Uterus (tissue), 4 donors: Measurements from ENCODE around the gene STAT4. TPM values are rescaled to one million over a fixed set of nuclear protein-coding genes. Genes with fewer than 3 reads are reported as not detected.

Source experiments
- DNase-seq, 2 donors: peaks; one replicate each; pipeline ENCODE4 v3.0.0-alpha.2; 2019 to 2020
- H3K27ac ChIP-seq, 2 donors: fragments of 200-600 bp; sonication (generic); 1 replicate in 1 of 2; 2 replicates in 1 of 2; pipeline ENCODE4 v1.5.1; 2016 to 2018
- H3K27me3 ChIP-seq, 2 donors: fragments of 200-600 bp; sonication (generic); one replicate each; pipeline ENCODE4 v1.5.1; 2018 to 2019; ENCODE audit warnings: control low read depth in 1 of 2
- H3K36me3 ChIP-seq, 2 donors: fragments of 200-600 bp; sonication (generic); one replicate each; pipeline ENCODE4 v1.5.1; 2019; ENCODE audit warnings: control low read depth in 1 of 2
- H3K4me1 ChIP-seq, 2 donors: fragments of 200-600 bp; sonication (generic); one replicate each; pipeline ENCODE4 v1.5.1; 2018 to 2019; ENCODE audit warnings: control low read depth in 1 of 2
- H3K4me3 ChIP-seq, 2 donors: fragments of 200-600 bp; sonication (generic); 1 replicate in 1 of 2; 2 replicates in 1 of 2; pipeline ENCODE4 v1.5.1; 2018 to 2019; ENCODE audit warnings: mild to moderate bottlenecking in 1 of 2
- H3K9me3 ChIP-seq, 2 donors: fragments of 200-600 bp; sonication (generic); one replicate each; pipeline ENCODE4 v1.5.1; 2019; ENCODE audit warnings: control low read depth in 1 of 2
- CTCF ChIP-seq, 4 experiments: fragments of 200-600 bp in 2 of 4; fragments of 450-650 bp in 2 of 4; sonication (generic) in 2 of 4; IDR thresholded peaks; one replicate each; pipeline ENCODE4 v1.5.1; 2016 to 2019; ENCODE audit warnings: antibody characterized with exemption in 4 of 4, mild to moderate bottlenecking in 2 of 4, moderate library complexity in 1 of 4
- POLR2A ChIP-seq, 2 donors: fragments of 450-650 bp; IDR thresholded peaks; one replicate each; pipeline ENCODE4 v1.6.1; 2016; ENCODE audit warnings: antibody characterized with exemption in 2 of 2, mild to moderate bottlenecking in 1 of 2, moderate library complexity in 1 of 2
- intact Hi-C: fragments of 100-400 bp; cut with DNase I; formaldehyde crosslinking; loops from one replicate; pipeline ENCODE4 v1.15.1; 2023; ENCODE audit warnings: low total_unique reads
- total RNA-seq, 4 donors: library from RNA; depleted of rRNA in 3 of 4; stranded (reverse); fragments of >200 nt in 3 of 4; gene quantifications; one replicate each; pipeline versions ENCODE4 v1.1.0 to v1.2.4, GENCODE V29; 2014 to 2023
- donor health status: DM: yes; HTN: yes; CAD: no.

STAT4 gene
- total RNA-seq, 4 donors from 2014 or later = 0.51 to 4.8 (median 2.3) TPM; not detected in 1

GRCh38 chr2:191152482-191153240 is 1.9 kb upstream of the STAT4 start:
- H3K27me3 ChIP-seq = no peaks in the 10 kb centered on the region
- DNase-seq = no peak
- intact Hi-C loops = no loop called here

DNA sequence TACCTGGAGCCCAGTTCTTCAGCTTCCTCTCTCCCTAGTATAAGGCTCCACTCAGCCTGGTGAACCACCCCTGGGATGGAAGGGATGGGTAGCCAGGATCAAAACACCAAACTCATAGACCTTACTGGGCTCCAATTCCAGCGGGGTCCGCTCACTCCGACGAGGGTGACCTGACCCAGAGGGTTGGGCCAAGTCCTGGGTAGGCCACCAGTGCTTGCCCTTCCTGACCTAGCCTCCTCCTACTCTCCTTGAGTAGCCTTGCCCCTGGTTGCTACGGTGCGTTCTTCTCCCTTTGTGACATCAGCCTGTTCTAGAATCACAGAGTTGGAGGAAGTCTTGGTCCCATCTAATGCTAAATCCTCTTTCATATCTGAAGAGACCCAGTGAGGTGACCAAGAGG is 537 bp upstream of the STAT4 start:
- DNase-seq = no peak
- Histone ChIP-seq H3K9me3 (no peaks in the 10 kb centered on the region), H3K4me3 (no peak overlapping the region), H3K27ac (no peak overlapping the region), H3K27me3 (no peaks in the 10 kb centered on the region), H3K36me3 (no peaks in the 10 kb centered on the region), H3K4me1 (no peaks in the 10 kb centered on the region)
- intact Hi-C loops = no loop called here
- TF ChIP-seq CTCF (IDR thresholded peaks at IDR 0.05) (no peak), POLR2A (IDR thresholded peaks at IDR 0.05) (no peak)

More at GRCh38 chr2:191152482-191153240, 1.9 kb upstream of the STAT4 start:
- TF ChIP-seq POLR2A (IDR thresholded peaks at IDR 0.05) (no peak), CTCF (IDR thresholded peaks at IDR 0.05) (no peak)
- no peak overlapping the region for H3K4me3 ChIP-seq
- no peaks in the 10 kb centered on the region for H3K9me3 ChIP-seq
- no peaks in the 10 kb centered on the region for H3K4me1 ChIP-seq
- H3K36me3 ChIP-seq = no peaks in the 10 kb centered on the region
- H3K27ac ChIP-seq = no peak overlapping the region

- intact Hi-C loops = no loop called here
- H3K9me3 ChIP-seq = no peaks in the 10 kb centered on the region
- no peak for TF ChIP-seq CTCF (IDR thresholded peaks at IDR 0.05)
- TF ChIP-seq POLR2A (IDR thresholded peaks at IDR 0.05) = no peak
- peak overlapping the region; percentile 24 to 29 for H3K4me3 ChIP-seq
- H3K27ac ChIP-seq = no peak overlapping the region
- H3K4me1 ChIP-seq = no peaks in the 10 kb centered on the region
- H3K27me3 ChIP-seq = no peaks in the 10 kb centered on the region
- DNase-seq = no peak
- no peaks in the 10 kb centered on the region for H3K36me3 ChIP-seq
Observed at GRCh38 chr2:191150230-191150599, 579 bp downstream of the STAT4 start.

GRCh38 chr2:191149391-191149790 is 1.4 kb downstream of the STAT4 start:
- H3K27ac ChIP-seq = no peak overlapping the region
- H3K4me3 ChIP-seq = no peak overlapping the region
- H3K9me3 ChIP-seq = no peaks in the 10 kb centered on the region
- no peaks in the 10 kb centered on the region for H3K27me3 ChIP-seq
- TF ChIP-seq CTCF (IDR thresholded peaks at IDR 0.05) (no peak), POLR2A (IDR thresholded peaks at IDR 0.05) (no peak)
- H3K4me1 ChIP-seq = no peaks in the 10 kb centered on the region
- no peak for DNase-seq
- no peaks in the 10 kb centered on the region for H3K36me3 ChIP-seq
- intact Hi-C loops = no loop called here

DNA sequence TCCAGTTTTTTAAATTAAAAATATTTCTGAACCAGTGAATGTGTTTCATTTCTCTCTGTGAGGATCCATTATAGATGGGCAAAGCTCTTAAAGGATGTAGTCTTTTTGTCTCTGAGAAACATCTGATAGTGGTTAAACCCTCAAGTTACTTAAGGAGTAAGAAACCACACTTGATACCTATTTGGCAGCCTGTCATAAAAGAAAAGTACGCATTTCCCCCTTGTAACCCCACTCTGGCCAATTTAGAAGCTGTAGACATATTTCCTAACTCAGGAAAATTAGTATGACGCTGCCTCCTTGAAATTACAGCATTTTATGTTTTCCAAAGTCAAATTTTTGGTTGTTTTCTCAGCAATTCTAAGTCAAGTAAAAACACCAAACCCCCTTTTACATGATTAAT is 2.0 kb downstream of the STAT4 start:
- intact Hi-C loops = no loop called here
- no peak overlapping the region for H3K27ac ChIP-seq
- H3K27me3 ChIP-seq = no peaks in the 10 kb centered on the region
- no peak overlapping the region for H3K4me3 ChIP-seq
- H3K9me3 ChIP-seq = no peaks in the 10 kb centered on the region
- H3K36me3 ChIP-seq = no peaks in the 10 kb centered on the region
- DNase-seq = no peak
- H3K4me1 ChIP-seq = no peaks in the 10 kb centered on the region
- TF ChIP-seq CTCF (IDR thresholded peaks at IDR 0.05) (no peak), POLR2A (IDR thresholded peaks at IDR 0.05) (no peak)
